ENCODE measurements around the gene UNC45B.
"Not testable (repeated sequence)": the region's sequence is repeated elsewhere in the genome, so short reads cannot be mapped to it uniquely, and the experiment has no call there.

UNC45B gene

DNA sequence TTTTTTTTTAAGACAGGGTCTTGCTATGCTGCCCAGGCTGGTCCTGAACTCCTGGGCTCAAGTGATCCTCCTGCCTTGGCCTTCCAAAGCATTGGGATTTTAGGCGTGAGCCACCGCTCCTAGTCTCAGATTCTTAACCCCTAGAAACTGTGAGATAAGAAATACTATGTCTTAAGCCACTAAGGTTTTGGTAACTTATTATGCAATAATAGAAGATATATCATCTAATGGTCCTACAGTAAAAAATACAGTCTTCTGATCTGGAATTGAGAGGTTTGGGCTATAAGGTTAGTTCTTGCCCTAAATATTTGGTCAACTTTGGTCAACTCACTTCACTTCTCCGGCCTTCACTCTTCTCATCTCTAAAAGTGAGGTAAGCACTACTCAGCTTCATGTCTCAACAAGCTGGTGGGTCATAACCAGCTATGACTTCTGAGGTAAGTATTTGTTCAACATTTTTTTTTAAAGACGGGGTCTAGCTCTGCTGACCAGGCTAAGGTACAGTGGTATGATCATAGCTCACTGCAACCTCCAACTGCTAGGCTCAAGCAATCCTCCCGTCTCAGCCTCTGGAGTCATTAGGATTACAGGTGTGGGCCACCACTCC, 42.7 kb upstream of the UNC45B start:
- no peak overlapping the region for H3K4me3 ChIP-seq (ENCODE audit: severe bottlenecking)
- no peaks in the 10 kb centered on the region for H3K9me3 ChIP-seq (ENCODE audit: severe bottlenecking)
- DNase-seq (ENCODE audit: low spot score) (no peak), ATAC-seq (ENCODE audit: low read depth) (peak; percentile 45; the same call in 1 of the 3 replicates)
- H3K36me3 ChIP-seq (ENCODE audit: low read depth) = peaks cover 9% of the 10 kb centered on the region
- H3K4me1 ChIP-seq (ENCODE audit: insufficient read depth, poor library complexity, severe bottlenecking) = no peaks in the 10 kb centered on the region
- TF ChIP-seq, protein P1, sequence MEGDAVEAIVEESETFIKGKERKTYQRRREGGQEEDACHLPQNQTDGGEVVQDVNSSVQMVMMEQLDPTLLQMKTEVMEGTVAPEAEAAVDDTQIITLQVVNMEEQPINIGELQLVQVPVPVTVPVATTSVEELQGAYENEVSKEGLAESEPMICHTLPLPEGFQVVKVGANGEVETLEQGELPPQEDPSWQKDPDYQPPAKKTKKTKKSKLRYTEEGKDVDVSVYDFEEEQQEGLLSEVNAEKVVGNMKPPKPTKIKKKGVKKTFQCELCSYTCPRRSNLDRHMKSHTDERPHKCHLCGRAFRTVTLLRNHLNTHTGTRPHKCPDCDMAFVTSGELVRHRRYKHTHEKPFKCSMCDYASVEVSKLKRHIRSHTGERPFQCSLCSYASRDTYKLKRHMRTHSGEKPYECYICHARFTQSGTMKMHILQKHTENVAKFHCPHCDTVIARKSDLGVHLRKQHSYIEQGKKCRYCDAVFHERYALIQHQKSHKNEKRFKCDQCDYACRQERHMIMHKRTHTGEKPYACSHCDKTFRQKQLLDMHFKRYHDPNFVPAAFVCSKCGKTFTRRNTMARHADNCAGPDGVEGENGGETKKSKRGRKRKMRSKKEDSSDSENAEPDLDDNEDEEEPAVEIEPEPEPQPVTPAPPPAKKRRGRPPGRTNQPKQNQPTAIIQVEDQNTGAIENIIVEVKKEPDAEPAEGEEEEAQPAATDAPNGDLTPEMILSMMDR (IDR thresholded peaks at IDR 0.05; ENCODE audit: poor library complexity, severe bottlenecking) = no peak
- H3K27me3 ChIP-seq (ENCODE audit: insufficient read depth, poor library complexity, severe bottlenecking) = no peaks in the 10 kb centered on the region
- no peak overlapping the region for H3K27ac ChIP-seq (ENCODE audit: poor library complexity, severe bottlenecking)

DNA sequence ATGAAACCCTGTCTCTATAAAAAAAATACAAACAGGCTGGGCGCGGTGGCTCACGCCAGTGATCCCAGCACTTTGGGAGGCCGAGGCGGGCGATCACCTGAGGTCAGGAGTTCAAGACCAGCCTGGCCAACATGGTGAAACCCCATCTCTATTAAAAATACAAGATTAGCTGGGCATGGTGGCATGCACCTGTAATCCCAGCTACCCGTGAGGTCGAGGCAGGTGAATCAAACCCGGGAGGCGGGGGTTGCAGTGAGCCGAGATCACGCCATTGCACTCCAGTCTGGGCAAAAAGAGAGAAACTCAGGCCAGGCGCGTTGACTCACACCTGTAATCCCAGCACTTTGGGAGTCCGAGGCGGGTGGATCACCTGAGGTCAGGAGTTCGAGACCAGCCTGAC, 36.8 kb upstream of the UNC45B start:
- not testable (repeated sequence) for H3K4me3 ChIP-seq (ENCODE audit: severe bottlenecking); H3K4me1 ChIP-seq (ENCODE audit: insufficient read depth, poor library complexity, severe bottlenecking); H3K36me3 ChIP-seq (ENCODE audit: low read depth); ATAC-seq (ENCODE audit: low read depth); H3K9me3 ChIP-seq (ENCODE audit: severe bottlenecking); DNase-seq (ENCODE audit: low spot score); H3K27ac ChIP-seq (ENCODE audit: poor library complexity, severe bottlenecking); H3K27me3 ChIP-seq (ENCODE audit: insufficient read depth, poor library complexity, severe bottlenecking)

DNA sequence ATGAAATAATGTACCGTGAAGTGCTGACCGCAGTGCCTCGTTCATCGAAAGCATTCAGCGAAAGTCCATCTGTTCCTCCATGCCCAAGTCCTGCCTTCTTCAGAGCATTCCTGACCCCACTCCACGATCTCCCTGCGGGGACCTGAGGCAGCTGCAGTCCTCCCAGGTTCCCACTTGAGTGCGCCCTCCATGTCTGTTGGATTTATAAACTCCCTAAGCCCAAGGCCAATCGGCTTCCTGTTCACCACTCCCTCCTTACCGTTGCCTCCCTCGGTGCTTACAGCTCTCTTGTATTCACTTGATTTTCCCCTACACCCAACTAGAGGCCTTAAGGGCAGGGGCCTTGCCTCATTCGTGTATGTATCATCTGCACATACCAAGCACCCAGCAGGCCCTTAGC, 30.8 kb upstream of the UNC45B start:
- ATAC-seq (ENCODE audit: low read depth) = no peak
- no peak overlapping the region for H3K27ac ChIP-seq (ENCODE audit: poor library complexity, severe bottlenecking)

DNA sequence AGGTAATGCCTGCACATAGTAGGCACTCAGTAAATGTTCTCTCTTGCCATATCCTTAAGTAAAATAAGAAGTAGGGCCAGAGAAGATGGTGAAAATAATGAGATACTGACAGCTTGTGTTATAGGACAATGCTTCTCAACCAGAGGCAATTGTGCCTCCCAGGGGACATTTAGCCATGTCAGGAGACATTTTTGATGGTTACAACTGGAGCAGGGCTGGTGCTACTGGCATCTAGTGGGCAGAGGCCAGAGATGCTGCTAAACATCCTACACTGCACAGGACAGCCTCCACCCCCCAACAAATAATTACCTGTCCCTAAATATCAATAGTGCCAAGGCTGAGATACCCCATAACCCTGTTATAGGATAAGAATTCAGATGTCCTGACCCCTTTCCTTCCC, 29.6 kb upstream of the UNC45B start:
- no peak overlapping the region for H3K4me3 ChIP-seq (ENCODE audit: severe bottlenecking)
- peaks cover 2% of the 10 kb centered on the region for H3K4me1 ChIP-seq (ENCODE audit: insufficient read depth, poor library complexity, severe bottlenecking)
- H3K27me3 ChIP-seq (ENCODE audit: insufficient read depth, poor library complexity, severe bottlenecking) = no peaks in the 10 kb centered on the region
- ATAC-seq (ENCODE audit: low read depth) (no peak; the same call in 2 of the 3 replicates), DNase-seq (ENCODE audit: low spot score) (no peak)
- H3K27ac ChIP-seq (ENCODE audit: poor library complexity, severe bottlenecking) = no peak overlapping the region
- no peaks in the 10 kb centered on the region for H3K36me3 ChIP-seq (ENCODE audit: low read depth)
- no peaks in the 10 kb centered on the region for H3K9me3 ChIP-seq (ENCODE audit: severe bottlenecking)
- TF ChIP-seq, protein P1 (IDR thresholded peaks at IDR 0.05; ENCODE audit: poor library complexity, severe bottlenecking) = peak; percentile 59

More for the DNA sequence above, 30.8 kb upstream of the UNC45B start:
- TF ChIP-seq, protein P1 (IDR thresholded peaks at IDR 0.05; ENCODE audit: poor library complexity, severe bottlenecking) = no peak
- Histone ChIP-seq H3K27me3 (ENCODE audit: insufficient read depth, poor library complexity, severe bottlenecking) (no peaks in the 10 kb centered on the region), H3K36me3 (ENCODE audit: low read depth) (no peaks in the 10 kb centered on the region), H3K9me3 (ENCODE audit: severe bottlenecking) (no peaks in the 10 kb centered on the region), H3K4me3 (ENCODE audit: severe bottlenecking) (no peak overlapping the region), H3K4me1 (ENCODE audit: insufficient read depth, poor library complexity, severe bottlenecking) (peaks cover 2% of the 10 kb centered on the region)
- DNase-seq (ENCODE audit: low spot score) = no peak

DNA sequence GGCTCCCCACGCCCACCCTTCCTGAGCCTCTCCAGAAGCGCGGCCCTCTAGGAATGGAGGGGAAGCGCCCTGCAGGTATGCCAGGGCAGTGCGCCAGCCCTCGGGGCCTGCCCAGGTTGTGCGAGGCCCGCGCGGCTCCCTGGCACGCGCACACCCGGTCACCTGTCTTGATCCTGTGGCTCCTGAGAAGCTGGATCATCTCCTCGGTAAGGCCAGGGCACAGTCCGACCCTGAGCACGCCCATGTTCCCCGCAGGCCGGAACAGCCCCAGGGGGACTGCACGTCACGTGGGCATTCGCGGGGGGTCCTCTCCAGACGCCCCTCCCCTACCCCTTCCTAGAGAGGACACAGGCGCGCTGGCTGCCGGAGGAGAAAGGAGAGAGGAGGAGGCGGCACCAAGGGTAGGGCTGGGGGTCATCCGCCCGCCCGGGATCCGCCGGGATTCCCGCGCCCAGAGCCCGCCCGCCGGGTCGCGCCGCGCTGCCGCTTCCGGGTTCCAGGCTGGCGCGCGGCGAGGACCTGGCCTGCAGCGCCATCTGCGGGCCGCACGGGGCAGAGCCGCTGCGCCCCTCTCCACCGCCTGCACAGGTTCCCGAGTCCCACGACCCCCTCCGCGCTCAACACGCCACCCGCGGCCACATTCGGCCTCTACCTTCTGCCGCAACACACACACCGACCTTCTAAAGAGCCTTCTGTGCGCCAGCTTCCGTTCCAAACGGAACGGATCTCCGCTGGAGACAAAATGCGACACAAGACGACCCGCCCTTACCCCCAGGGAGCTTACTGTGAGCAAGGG, 28.0 kb upstream of the UNC45B start, which contains the start of gene RAD51D:
Gene RAD51D, minus strand, starts transcription at position 491 of the 796 bp plus-strand sequence. Its CDS starts 247 bp downstream, at position 244.
- no peaks in the 10 kb centered on the region for H3K9me3 ChIP-seq (ENCODE audit: severe bottlenecking)
- H3K27me3 ChIP-seq (ENCODE audit: insufficient read depth, poor library complexity, severe bottlenecking) = no peaks in the 10 kb centered on the region
- H3K27ac ChIP-seq (ENCODE audit: poor library complexity, severe bottlenecking) = peak within 1 kb of the TSS; percentile 19
- ATAC-seq (ENCODE audit: low read depth) (peak; percentile 84), DNase-seq (ENCODE audit: low spot score) (no peak)
- peak within 1 kb of the TSS; percentile 52 for H3K4me3 ChIP-seq (ENCODE audit: severe bottlenecking)
- H3K36me3 ChIP-seq (ENCODE audit: low read depth) = no peaks in the 10 kb centered on the region
- TF ChIP-seq, protein P1 (IDR thresholded peaks at IDR 0.05; ENCODE audit: poor library complexity, severe bottlenecking) = peak; percentile 96
- peaks cover 2% of the 10 kb centered on the region for H3K4me1 ChIP-seq (ENCODE audit: insufficient read depth, poor library complexity, severe bottlenecking)
